ENCODE measurements around the gene GOLGA8A.
"Not testable (repeated sequence)": the region's sequence is repeated elsewhere in the genome, so short reads cannot be mapped to it uniquely, and the experiment has no call there.

The GOLGA8A gene

GRCh38 chr15:34408973-34409372 lies 28.6 kb downstream of the GOLGA8A start:
- not testable (repeated sequence) for FAIRE-seq

DNA sequence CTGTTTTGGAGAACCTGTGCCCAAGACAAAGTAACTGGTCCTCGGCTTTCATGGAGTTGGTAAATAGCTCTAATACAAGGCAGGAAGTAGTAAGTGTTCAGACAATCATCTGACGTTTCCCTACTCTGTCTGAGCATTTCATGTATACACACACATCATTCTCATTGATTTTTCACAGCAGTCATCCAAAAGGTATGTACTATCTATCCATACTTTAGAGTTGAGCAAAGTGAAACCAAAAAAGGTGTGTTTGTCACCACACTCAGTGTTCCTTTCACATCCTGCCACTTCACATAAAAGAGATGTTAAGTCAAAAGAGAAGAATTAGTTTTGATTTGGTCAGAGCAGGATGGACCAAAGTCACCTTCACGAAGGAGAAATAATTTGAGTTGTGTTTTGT lies 33.7 kb downstream of the GOLGA8A start:
- FAIRE-seq = not testable (repeated sequence)

DNA sequence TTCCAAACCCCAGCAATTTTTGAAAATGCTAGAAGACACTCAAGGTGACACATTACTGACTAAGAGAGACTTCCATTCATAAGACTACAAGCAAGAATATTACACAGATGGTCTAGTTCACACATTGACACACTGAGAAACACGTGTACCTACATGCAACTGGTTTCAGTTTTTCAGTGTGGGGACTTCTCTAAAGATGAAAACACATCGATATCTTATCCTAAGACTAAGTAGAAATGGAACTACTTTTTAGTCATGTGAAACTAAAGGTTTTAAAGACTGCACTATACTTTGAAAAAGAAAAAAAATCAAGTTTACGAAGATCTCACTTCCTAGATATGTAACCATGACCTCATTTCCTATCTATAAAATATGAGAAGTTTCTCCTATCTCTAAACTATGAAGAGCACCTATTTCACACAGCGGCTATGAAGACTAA lies 34.4 kb downstream of the GOLGA8A start:
- FAIRE-seq = not testable (repeated sequence)

DNA sequence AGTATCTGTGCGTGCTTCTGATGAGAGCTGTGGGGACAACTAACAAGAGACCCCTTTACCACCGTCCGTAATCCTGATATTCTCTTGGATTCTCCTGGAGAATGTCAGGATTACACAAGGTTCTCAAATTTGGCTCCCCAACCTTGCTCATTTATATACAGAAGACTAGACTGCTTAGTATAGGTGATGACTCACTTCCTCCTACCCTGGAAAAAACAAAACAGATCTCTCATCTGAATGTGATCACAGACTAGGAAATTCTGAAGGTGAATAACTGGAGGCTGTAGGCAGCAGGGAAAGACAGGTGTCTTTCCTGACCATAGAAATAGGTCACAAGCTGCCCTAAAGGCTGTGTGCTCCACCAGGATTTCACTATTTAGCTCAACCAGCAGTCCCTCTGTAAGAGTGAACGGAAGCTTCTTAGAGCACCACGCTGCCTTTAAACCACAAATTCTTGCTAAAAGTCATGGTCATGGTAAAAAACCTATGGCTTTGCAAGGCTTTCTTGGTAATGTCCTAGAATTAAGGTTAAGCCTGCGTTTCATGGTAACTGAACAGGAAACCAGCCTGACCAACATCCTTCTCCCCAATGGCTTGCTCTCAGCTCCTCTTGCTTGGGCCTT lies 39.9 kb downstream of the GOLGA8A start:
- not testable (repeated sequence) for FAIRE-seq

- FAIRE-seq = not testable (repeated sequence)
Observed at GRCh38 chr15:34392981-34393380, 44.6 kb downstream of the GOLGA8A start.

- FAIRE-seq = not testable (repeated sequence)
Observed at GRCh38 chr15:34389594-34390086, 48.0 kb downstream of the GOLGA8A start.
